ENCODE measurements around the gene KIRREL1. TPM values are rescaled to one million over a fixed set of nuclear protein-coding genes. Genes with fewer than 3 reads are reported as not detected.

Gene KIRREL1
- total RNA-seq, 4 donors from 2014 or later, result 37.4 to 77.1 (median 54.6) TPM

- no peak for DNase-seq (ENCODE audit: extremely low spot score)
- H3K4me3 ChIP-seq, result peak overlapping the region in 2 of 4 donors; percentile 10 to 12
- H3K4me1 ChIP-seq, result peaks cover 79 to 100% (median 99%) of the 10 kb centered on the region in 4 donors
- H3K36me3 ChIP-seq, result no peaks in the 10 kb centered on the region
- intact Hi-C loops (cut with DNase I), result no loop called here
- no peaks in the 10 kb centered on the region for H3K27me3 ChIP-seq
- WGBS, result 47% methylated on average over 14 of the region's 15 CpGs
- no peaks in the 10 kb centered on the region for H3K9me3 ChIP-seq
- H3K27ac ChIP-seq (replicated peaks in 1 of 4), result peak overlapping the region; percentile 76 to 87 (median 84)
- TF ChIP-seq EP300 (IDR thresholded peaks at IDR 0.05), result no peak
- no peak for TF ChIP-seq CTCF (IDR thresholded peaks at IDR 0.05)
- no peak for TF ChIP-seq POLR2A (IDR thresholded peaks at IDR 0.05; ENCODE audit: low read depth)
- no peak for TF ChIP-seq POLR2AphosphoS5 (IDR thresholded peaks at IDR 0.05)
Measured at GRCh38 chr1:158007667-158008386, 14.4 kb downstream of the KIRREL1 start.

GRCh38 chr1:158008630-158009029 is 15.2 kb downstream of the KIRREL1 start:
- Histone ChIP-seq H3K9me3 (no peaks in the 10 kb centered on the region), H3K4me3 (no peak overlapping the region), H3K36me3 (no peaks in the 10 kb centered on the region), H3K27ac (replicated peaks in 1 of 4) (peak overlapping the region; percentile 76 to 87 (median 84)), H3K4me1 (peaks cover 73 to 100% (median 99%) of the 10 kb centered on the region in 4 donors), H3K27me3 (no peaks in the 10 kb centered on the region)
- 44% methylated on average over 6 of the region's 6 CpGs for WGBS
- intact Hi-C loops (cut with DNase I), result no loop called here
- no peak for TF ChIP-seq POLR2A (IDR thresholded peaks at IDR 0.05; ENCODE audit: low read depth)
- no peak for TF ChIP-seq CTCF (IDR thresholded peaks at IDR 0.05)
- TF ChIP-seq POLR2AphosphoS5 (IDR thresholded peaks at IDR 0.05), result no peak
- TF ChIP-seq EP300 (IDR thresholded peaks at IDR 0.05), result no peak
- no peak for DNase-seq (ENCODE audit: extremely low spot score)

GRCh38 chr1:158011714-158012113 is 18.3 kb downstream of the KIRREL1 start:
- peaks cover 67 to 100% (median 99%) of the 10 kb centered on the region in 4 donors for H3K4me1 ChIP-seq
- WGBS, result 32% methylated on average over 5 of the region's 5 CpGs
- no peaks in the 10 kb centered on the region for H3K27me3 ChIP-seq
- no peak for DNase-seq (ENCODE audit: extremely low spot score)
- H3K9me3 ChIP-seq, result no peaks in the 10 kb centered on the region
- intact Hi-C loops (cut with DNase I), result no loop called here
- no peak for TF ChIP-seq POLR2AphosphoS5 (IDR thresholded peaks at IDR 0.05)
- TF ChIP-seq POLR2A (IDR thresholded peaks at IDR 0.05; ENCODE audit: low read depth), result no peak
- no peak for TF ChIP-seq EP300 (IDR thresholded peaks at IDR 0.05)
- no peak for TF ChIP-seq CTCF (IDR thresholded peaks at IDR 0.05)
- peak overlapping the region; percentile 76 to 87 (median 84) for H3K27ac ChIP-seq (replicated peaks in 1 of 4)
- H3K36me3 ChIP-seq, result no peaks in the 10 kb centered on the region
- H3K4me3 ChIP-seq, result peak overlapping the region in 2 of 4 donors; percentile 38 to 44

- no peaks in the 10 kb centered on the region for H3K36me3 ChIP-seq
- peak overlapping the region in 3 of 4 donors; percentile 10 to 22 (median 15) for H3K4me3 ChIP-seq
- no peaks in the 10 kb centered on the region for H3K9me3 ChIP-seq
- TF ChIP-seq EP300 (IDR thresholded peaks at IDR 0.05) (no peak), POLR2AphosphoS5 (IDR thresholded peaks at IDR 0.05) (no peak), CTCF (IDR thresholded peaks at IDR 0.05) (no peak), POLR2A (IDR thresholded peaks at IDR 0.05; ENCODE audit: low read depth) (no peak)
- H3K27ac ChIP-seq (replicated peaks in 1 of 4), result peak overlapping the region; percentile 68 to 87 (median 80)
- no peaks in the 10 kb centered on the region for H3K27me3 ChIP-seq
- WGBS, result 51% methylated on average over 12 of the region's 12 CpGs
- intact Hi-C loops (cut with DNase I), result no loop called here
- H3K4me1 ChIP-seq, result peaks cover 66 to 100% (median 98%) of the 10 kb centered on the region in 4 donors
- no peak for DNase-seq (ENCODE audit: extremely low spot score)
Measured at GRCh38 chr1:158013840-158014730, 20.6 kb downstream of the KIRREL1 start.

Measured in esophagus muscularis mucosa (tissue), 4 donors.